Body of pancreas (tissue), 4 donors: ENCODE data around the gene ZNF385D.

Experiments
- POLR2A ChIP-seq, 3 donors: fragments of 450-650 bp; IDR thresholded peaks; one replicate each; pipeline ENCODE4 v1.6.1; 2016; ENCODE audit warnings: antibody characterized with exemption in 3 of 3, mild to moderate bottlenecking in 2 of 3
- TF ChIP-seq, protein P1 (sequence below), 7 experiments: fragments of 450-650 bp in 4 of 7; fragments of 200-600 bp in 3 of 7; sonication (generic) in 3 of 7; IDR thresholded peaks; one replicate each; pipeline ENCODE4 v1.5.1; 2016 to 2019; ENCODE audit warnings: antibody characterized with exemption in 7 of 7

DNA sequence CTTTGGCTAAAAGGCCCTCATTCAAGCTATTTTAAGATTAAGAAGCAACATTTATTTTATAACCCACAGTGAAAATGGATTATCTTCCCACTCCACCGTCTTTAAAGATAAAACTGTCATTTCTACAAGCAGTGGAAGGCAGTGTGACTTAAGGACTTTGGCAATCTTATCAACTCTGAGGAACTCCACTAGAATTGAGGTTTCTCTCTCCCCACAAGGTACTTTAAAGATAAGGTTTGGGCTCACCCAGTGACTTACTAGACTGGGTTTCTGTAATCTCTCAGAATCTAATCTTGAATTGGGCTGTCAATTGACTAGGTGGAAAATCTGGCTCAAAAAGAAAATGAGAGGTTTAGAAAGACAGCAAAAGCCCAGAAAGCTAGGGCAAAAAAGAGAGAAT, 21.7 kb downstream of the ZNF385D start:
- TF ChIP-seq, protein P1, sequence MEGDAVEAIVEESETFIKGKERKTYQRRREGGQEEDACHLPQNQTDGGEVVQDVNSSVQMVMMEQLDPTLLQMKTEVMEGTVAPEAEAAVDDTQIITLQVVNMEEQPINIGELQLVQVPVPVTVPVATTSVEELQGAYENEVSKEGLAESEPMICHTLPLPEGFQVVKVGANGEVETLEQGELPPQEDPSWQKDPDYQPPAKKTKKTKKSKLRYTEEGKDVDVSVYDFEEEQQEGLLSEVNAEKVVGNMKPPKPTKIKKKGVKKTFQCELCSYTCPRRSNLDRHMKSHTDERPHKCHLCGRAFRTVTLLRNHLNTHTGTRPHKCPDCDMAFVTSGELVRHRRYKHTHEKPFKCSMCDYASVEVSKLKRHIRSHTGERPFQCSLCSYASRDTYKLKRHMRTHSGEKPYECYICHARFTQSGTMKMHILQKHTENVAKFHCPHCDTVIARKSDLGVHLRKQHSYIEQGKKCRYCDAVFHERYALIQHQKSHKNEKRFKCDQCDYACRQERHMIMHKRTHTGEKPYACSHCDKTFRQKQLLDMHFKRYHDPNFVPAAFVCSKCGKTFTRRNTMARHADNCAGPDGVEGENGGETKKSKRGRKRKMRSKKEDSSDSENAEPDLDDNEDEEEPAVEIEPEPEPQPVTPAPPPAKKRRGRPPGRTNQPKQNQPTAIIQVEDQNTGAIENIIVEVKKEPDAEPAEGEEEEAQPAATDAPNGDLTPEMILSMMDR (IDR thresholded peaks at IDR 0.05): no peak
- TF ChIP-seq POLR2A (IDR thresholded peaks at IDR 0.05): no peak
